T-helper 1 cell (primary cell): ENCODE results near the gene ZNF319.

Experiments used
- DNase-seq, 5 donors: peaks; one replicate each; pipeline ENCODE4 v3.0.0-alpha.2; 2012 to 2020

Gene ZNF319

GRCh38 chr16:58036943-58037342, 36.5 kb upstream of the ZNF319 start:
- no peak for DNase-seq

- no peak for DNase-seq
Observed at GRCh38 chr16:58035356-58036170, 35.1 kb upstream of the ZNF319 start.

GRCh38 chr16:58034774-58035173, 34.3 kb upstream of the ZNF319 start:
- DNase-seq: no peak

GRCh38 chr16:58034128-58034685, 33.7 kb upstream of the ZNF319 start:
- DNase-seq: no peak

- no peak for DNase-seq
Observed at GRCh38 chr16:58032710-58033293, 32.3 kb upstream of the ZNF319 start.

GRCh38 chr16:58031016-58031800, 30.7 kb upstream of the ZNF319 start:
- no peak for DNase-seq

- no peak for DNase-seq
Observed at GRCh38 chr16:58030136-58030840, 29.8 kb upstream of the ZNF319 start.

- no peak for DNase-seq
Observed at GRCh38 chr16:58029410-58029809, 28.9 kb upstream of the ZNF319 start.

- no peak for DNase-seq
Observed at GRCh38 chr16:58028541-58029070, 28.1 kb upstream of the ZNF319 start.

- no peak for DNase-seq
Observed at GRCh38 chr16:58027916-58028455, 27.5 kb upstream of the ZNF319 start.

- no peak for DNase-seq
Observed at GRCh38 chr16:58027161-58027915, 26.9 kb upstream of the ZNF319 start.

GRCh38 chr16:58026705-58027160, 26.3 kb upstream of the ZNF319 start:
- no peak for DNase-seq

GRCh38 chr16:58026139-58026704, 25.8 kb upstream of the ZNF319 start:
- no peak for DNase-seq

GRCh38 chr16:58025351-58026138, 25.1 kb upstream of the ZNF319 start, which contains the start of gene MMP15:
Gene MMP15, plus strand, starts transcription at chr16:58025754. Its CDS starts 597 bp downstream, at chr16:58026351.
- DNase-seq: peak; percentile 43 to 61 (median 49)

GRCh38 chr16:58024486-58025350, 24.2 kb upstream of the ZNF319 start:
- DNase-seq: peak in 2 of 5 donors; percentile 6 to 20

- DNase-seq: no peak
Observed at GRCh38 chr16:58022601-58023371, 22.3 kb upstream of the ZNF319 start.

GRCh38 chr16:58021661-58022551, 21.4 kb upstream of the ZNF319 start:
- DNase-seq: no peak
